ENCODE measurements around the gene MAMDC2.
A peak's percentile ranks its signal among the peaks of the same experiment; 100 is the strongest.

MAMDC2 gene

GRCh38 chr9:70061776-70062175, 18.1 kb downstream of the MAMDC2 start:
- peaks cover 13% of the 10 kb centered on the region for H3K4me1 Mint-ChIP-seq
- H3K27ac Mint-ChIP-seq, result no peak overlapping the region
- no peaks in the 10 kb centered on the region for H3K36me3 Mint-ChIP-seq (ENCODE audit: low read depth)
- H3K9me3 Mint-ChIP-seq, result no peaks in the 10 kb centered on the region
- TF ChIP-seq CTCF (IDR thresholded peaks at IDR 0.05; ENCODE audit: unreplicated experiment in 3 of 3), result no peak
- H3K4me3 Mint-ChIP-seq, result no peak overlapping the region
- peaks cover 5% of the 10 kb centered on the region for H3K27me3 Mint-ChIP-seq (ENCODE audit: low read depth)

GRCh38 chr9:70064496-70064895, 20.8 kb downstream of the MAMDC2 start:
- Mint-ChIP-seq H3K27me3 (ENCODE audit: low read depth) (peaks cover 5% of the 10 kb centered on the region), H3K4me1 (peaks cover 16% of the 10 kb centered on the region), H3K36me3 (ENCODE audit: low read depth) (no peaks in the 10 kb centered on the region), H3K9me3 (no peaks in the 10 kb centered on the region), H3K4me3 (no peak overlapping the region), H3K27ac (no peak overlapping the region)
- no peak for TF ChIP-seq CTCF (IDR thresholded peaks at IDR 0.05; ENCODE audit: unreplicated experiment in 3 of 3)

- Mint-ChIP-seq H3K4me3 (no peak overlapping the region), H3K27ac (no peak overlapping the region)
Observed at GRCh38 chr9:70065572-70065971, 21.9 kb downstream of the MAMDC2 start.

GRCh38 chr9:70066418-70066817, 22.8 kb downstream of the MAMDC2 start:
- H3K27me3 Mint-ChIP-seq (ENCODE audit: low read depth), result peaks cover 5% of the 10 kb centered on the region
- no peak overlapping the region for H3K27ac Mint-ChIP-seq
- no peaks in the 10 kb centered on the region for H3K9me3 Mint-ChIP-seq
- no peak for TF ChIP-seq CTCF (IDR thresholded peaks at IDR 0.05; ENCODE audit: unreplicated experiment in 3 of 3)
- H3K36me3 Mint-ChIP-seq (ENCODE audit: low read depth), result no peaks in the 10 kb centered on the region
- H3K4me1 Mint-ChIP-seq, result peaks cover 20% of the 10 kb centered on the region
- H3K4me3 Mint-ChIP-seq, result no peak overlapping the region

More at GRCh38 chr9:70065572-70065971, 21.9 kb downstream of the MAMDC2 start:
- Mint-ChIP-seq H3K4me1 (peaks cover 20% of the 10 kb centered on the region), H3K36me3 (ENCODE audit: low read depth) (no peaks in the 10 kb centered on the region), H3K9me3 (no peaks in the 10 kb centered on the region), H3K27me3 (ENCODE audit: low read depth) (peaks cover 5% of the 10 kb centered on the region)
- TF ChIP-seq CTCF (IDR thresholded peaks at IDR 0.05; ENCODE audit: unreplicated experiment in 3 of 3), result no peak

GRCh38 chr9:70066874-70067273, 23.2 kb downstream of the MAMDC2 start:
- TF ChIP-seq CTCF (IDR thresholded peaks at IDR 0.05; ENCODE audit: unreplicated experiment in 3 of 3), result no peak
- Mint-ChIP-seq H3K27ac (no peak overlapping the region), H3K4me1 (peaks cover 20% of the 10 kb centered on the region), H3K9me3 (no peaks in the 10 kb centered on the region), H3K27me3 (ENCODE audit: low read depth) (peaks cover 5% of the 10 kb centered on the region), H3K36me3 (ENCODE audit: low read depth) (no peaks in the 10 kb centered on the region), H3K4me3 (no peak overlapping the region)

- H3K4me3 Mint-ChIP-seq, result no peak overlapping the region
Observed at GRCh38 chr9:70069704-70070103, 26.1 kb downstream of the MAMDC2 start.

More at GRCh38 chr9:70069704-70070103, 26.1 kb downstream of the MAMDC2 start:
- Mint-ChIP-seq H3K9me3 (no peaks in the 10 kb centered on the region), H3K4me1 (peaks cover 20% of the 10 kb centered on the region), H3K27me3 (ENCODE audit: low read depth) (peaks cover 4% of the 10 kb centered on the region), H3K36me3 (ENCODE audit: low read depth) (no peaks in the 10 kb centered on the region), H3K27ac (peak overlapping the region in 1 of 3 experiments; percentile 9)
- no peak for TF ChIP-seq CTCF (IDR thresholded peaks at IDR 0.05; ENCODE audit: unreplicated experiment in 3 of 3)

All from nephron (organoid).